ENCODE measurements around the gene STRA8.

STRA8 gene

DNA sequence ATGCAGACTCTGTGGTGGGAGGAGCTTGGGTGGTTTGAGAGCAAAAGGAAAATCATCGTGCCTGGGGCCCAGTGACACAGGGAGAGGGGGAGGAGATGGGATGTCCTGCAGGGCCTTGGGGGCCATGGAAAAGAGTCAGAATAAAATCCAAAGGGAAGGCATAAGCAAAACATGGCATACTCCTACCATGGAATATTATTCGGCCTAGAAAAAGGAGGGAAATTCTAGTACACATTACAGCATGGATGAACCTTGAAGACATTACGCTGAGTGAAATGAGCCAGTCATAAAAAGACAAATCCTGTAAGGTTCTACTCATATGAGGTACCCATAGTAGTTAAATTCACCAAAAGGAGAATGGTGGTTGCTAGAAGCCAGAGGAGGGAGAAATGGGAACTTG lies 38.7 kb downstream of the STRA8 start:
- no peak for DNase-seq

DNA sequence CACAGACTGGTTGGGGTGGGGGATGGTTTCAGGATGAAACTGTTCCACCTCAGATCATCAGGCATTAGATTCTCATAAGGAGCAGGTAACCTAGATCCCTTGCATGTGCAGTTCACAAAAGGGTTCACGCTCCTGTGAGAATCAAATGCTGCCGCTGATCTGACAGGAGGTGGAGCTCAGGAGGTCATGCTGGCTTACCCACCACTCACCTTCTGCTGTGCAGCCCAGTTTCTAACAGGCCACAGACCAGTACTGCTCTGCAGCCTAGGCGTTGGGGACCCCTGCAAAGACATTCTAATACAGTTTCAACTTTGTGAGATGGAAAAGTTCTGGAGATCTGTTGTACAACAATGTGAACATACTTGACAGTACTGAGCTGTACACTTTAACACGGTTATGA lies 39.9 kb downstream of the STRA8 start:
- no peak for DNase-seq

DNA sequence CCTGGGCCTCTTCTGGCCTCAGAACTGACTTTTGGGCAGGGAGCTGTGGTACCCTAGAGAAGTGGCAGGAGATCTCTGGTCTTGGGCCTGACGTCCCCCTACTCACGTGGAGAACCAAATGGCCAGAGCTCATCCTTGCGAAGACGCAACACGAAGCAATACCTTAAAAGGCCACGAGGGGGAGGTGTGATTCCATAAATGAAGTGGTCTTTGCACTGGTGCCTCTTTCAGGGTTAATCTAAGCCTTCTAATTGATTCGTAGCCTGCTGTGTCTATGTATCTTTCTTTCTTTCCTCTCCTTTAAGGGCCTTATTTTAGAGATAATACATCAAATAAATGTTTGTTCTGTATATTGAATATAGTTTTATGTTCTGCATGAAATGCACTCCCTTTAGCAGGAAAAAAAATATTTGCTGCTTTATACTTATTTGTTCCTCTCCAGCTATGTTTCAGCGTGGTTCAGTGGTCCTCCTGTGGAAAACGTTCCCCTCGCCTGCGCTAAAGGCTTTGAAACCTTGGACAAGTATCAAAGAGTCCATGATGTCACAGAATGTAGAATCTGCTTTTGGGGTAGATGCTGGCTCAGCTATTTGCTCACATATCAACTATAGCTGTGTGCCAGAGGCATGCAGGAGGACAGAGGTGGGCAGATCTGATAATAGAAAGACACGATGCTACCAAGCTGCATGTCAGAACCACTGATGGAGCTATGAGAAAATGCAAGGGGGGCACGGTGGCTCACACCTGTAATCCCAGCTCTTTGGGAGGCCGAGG lies 41.0 kb downstream of the STRA8 start:
- peak; percentile 25 to 72 (median 44) for DNase-seq

DNA sequence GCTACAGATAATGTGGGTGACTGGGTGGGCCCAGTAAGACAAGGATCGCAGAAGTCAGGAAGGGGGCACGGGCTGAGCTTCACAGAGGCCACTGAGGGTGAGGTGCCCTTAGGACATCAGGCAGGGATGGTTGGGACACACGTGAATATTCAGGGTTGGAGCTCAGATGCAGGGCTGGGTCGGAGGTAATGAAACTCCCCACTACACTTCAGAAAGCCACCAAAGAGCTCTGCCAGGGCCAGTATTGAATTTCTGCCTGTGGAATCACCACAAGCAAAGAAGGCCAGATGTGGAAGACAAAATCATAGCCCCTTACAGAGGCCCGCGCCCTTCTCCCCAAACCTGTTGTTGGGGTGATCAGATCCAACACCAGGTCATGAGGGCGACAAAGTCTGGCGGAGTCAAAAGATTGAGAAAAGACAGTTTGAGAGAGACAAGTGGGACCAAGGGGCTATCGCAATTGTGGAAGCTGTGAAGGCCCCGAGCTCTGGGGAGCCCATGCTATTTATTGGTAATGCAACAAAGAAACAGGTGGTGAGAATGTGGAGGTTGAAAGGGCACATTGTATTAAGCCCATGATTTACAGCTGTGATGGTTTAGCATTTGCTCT lies 42.4 kb downstream of the STRA8 start:
- no peak for DNase-seq

DNA sequence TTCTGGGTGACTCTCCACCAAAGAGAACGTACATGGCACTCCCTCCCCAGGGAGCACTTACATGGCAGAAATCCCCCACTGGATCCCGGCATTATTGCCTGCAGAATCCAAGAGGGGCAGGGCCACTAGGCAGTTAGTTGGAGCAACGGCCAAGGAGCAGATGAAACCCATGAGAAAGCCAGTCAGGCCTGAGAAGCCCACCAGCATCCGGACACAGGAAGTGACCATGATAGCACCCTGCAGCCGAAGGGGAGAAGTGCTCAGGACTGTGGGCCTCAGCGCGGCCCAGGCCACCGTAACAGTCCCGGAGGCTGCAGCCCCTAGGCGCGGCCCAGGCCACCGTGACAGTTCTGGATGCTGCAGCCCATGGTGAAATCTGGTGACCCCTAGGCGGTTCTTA lies 43.5 kb downstream of the STRA8 start:
- no peak for DNase-seq

DNA sequence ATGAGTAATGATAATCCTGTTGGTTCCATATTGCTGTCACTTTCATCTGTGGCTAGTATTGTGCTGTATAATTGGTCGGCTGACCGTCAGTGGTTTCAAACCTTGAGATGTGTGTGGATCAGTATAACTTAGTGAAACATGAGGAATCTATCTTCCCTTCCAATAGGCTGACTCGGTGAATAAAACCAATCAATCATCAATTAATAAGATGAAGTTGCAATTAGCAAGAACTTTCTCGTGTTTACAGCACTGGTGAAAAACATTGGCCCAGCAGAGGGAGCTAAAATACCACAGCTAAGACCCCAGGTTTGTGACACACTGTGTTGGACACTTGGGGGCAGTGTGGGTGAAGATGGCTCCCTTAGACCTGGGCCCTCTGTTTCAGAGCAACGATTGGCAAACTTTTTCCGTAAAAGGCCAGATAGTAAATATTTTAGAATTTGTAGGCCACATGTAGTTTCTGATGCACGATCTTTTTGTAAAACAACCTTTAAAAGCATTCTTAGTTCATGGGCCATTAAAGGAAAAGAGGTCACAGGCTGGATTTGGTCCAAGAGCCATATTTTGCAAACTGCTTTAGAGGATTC lies 47.8 kb downstream of the STRA8 start:
- peak; percentile 44 to 56 (median 52) for DNase-seq

DNA sequence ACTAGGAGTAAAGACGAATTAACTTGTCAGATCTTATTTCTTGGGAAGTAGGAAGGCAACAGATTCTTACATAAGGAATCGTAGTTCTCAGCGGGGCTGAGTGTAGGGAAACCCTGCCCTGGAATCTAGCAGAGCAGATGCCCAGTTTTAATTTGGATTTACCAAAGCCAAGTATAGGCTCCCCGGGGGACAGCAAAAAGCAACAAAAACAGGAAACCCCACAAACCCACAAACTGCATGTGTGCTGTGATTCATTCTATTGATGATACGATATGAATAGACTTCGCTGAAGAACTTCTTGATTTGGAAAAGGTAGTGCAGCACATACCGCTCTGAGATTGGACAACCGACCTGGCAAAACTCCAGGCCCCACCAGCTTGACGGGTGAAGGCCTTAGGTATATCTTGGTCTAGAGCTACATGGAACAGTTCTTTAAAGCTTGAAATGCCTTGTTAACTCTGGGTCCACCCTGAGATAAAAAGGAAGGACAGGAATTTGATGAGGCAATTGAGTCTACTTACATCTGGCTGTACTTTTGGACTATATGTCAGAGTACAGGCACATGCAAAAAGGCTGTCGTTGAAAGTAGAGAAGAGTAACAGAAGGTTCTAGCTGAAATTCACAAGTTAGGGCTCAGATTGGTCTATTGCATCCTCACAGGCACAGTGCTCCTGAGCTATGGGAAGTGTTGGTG lies 49.1 kb downstream of the STRA8 start:
- no peak for DNase-seq

DNA sequence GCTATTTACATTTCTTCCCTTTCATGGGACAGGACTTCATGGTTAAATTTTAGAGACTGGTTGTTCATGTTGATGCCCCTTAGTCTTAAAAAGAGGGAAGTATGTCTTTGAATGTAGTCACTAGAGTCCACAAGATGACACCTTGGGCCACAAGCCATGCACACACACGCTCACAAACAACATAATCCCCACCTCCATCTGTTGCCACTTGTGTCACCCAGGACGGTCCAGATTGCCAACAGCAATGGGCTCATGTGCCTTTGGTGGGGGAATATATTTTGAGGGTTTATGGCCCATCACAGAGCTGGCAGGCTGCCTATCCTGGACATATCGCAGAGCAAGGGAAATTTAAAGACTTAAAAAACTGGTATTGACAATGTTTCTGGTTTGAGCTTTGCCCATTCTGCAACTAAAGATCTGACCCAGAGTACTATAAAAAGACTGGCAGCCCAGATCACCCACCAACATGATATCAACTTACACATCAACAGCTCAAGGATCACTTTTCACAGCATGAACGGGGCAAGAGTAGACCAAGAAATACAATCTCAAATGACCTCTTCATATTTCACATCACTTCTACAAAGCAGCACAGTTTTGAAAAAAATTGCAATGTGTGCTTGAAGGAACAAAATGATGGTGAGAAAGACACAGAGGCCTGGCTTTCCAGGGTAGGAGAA lies 50.5 kb downstream of the STRA8 start:
- no peak for DNase-seq

DNA sequence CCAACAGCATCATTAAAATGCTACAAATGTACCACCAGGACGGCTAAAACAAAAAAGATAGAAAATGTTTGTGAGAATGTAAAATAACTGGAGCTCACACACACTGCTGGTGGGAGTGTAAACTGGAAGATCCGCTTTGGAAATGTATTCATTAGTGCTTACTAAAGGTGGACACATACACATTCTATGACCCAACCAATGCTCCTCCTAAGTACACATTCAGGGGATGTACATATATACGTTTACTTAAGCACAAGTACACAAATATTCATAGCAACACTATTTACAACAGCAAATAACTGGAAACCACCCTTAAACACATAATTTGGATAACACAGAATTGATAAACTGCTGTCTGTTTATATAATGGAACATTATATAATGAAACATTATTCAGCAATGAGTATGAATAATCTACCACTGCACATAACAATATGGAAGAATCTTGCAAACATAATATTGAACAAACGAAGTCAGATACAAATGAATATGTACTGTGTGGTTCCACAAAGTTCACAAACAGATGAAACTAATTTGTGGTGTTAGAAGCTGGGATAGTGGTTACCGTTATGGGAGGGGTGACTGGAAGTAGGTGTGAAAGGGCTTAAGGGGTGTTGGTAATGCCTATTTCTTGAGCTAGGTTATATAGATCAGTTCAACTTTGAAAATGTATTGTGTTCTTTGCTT lies 52.1 kb downstream of the STRA8 start:
- no peak for DNase-seq

DNA sequence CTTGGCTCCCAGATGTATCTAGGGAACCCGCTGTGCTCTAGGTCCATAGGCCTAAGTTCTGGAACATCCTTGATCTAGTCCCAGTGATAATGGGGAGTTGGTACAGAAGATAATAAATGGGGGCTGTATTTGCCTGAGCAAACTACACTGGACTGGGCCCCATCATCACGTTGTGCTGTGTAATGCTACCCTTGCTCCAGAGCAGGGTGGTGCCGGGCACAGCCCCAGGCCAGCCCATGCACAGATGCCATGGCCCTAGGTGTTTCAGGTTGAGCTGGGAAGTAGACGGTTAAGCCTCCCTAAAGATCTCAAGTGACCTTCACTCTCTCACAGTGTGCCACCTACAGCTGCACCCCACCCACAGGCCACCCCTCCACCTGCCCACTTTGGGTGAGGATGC lies 53.2 kb downstream of the STRA8 start:
- no peak for DNase-seq

DNA sequence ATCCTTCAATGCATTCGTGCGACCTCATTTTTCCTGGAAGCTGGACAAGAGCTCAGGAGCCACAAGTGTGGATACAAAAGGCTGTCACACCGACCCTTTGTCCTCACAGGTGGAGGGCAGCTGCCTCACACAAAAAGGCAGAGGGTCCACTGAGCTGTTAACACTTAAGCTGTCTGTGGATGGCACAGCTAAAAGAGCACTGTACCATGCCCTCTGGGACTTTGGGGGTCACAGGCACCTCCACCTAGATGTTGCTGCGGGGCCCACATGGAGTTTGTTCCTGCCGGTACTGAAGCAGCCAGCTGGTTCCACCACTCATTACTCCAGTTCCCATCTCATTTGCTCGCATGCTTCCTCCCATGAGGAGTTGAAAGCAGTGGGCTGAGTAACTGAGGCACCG lies 57.0 kb downstream of the STRA8 start:
- DNase-seq, result no peak

DNA sequence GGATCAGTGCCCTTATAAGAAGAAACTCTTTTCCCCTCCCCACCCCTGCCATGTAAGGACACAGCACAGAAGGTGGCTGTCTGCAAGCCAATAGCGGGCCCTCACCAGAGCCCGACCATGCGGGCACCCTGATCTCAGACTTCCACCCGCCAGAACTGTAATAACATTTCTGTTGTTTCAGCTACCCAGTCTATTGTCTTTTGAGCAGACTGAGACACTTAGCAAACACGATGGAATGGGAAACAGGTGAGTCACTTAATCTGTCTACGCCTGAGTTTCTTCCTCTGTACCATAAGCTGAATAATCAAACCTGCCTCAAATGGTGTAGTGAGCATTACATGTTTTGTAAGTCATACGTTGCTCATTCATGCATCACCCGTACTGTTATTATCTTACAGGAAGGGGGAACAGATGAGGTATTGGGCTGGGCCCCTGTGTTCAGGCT lies 58.2 kb downstream of the STRA8 start:
- DNase-seq, result no peak

DNA sequence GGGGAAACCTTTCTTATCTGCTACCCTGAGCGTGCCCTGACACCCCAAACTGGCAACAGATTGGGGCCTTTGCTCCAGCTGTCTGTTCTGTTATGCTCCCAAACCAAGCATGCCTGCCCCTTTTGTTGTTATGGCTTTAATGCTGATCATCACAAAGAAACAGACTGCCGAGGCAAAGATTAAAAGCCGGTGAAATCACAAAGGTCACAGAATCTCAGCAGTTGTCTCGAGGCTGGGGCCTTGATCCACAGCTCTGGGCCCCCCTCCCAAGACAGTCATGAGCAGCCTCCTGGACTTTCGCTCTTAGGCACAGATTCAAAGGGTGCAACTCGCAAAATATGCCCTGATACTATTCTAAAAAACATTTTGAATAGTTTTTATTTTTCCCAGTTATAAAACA lies 65.6 kb downstream of the STRA8 start:
- no peak for DNase-seq

DNA sequence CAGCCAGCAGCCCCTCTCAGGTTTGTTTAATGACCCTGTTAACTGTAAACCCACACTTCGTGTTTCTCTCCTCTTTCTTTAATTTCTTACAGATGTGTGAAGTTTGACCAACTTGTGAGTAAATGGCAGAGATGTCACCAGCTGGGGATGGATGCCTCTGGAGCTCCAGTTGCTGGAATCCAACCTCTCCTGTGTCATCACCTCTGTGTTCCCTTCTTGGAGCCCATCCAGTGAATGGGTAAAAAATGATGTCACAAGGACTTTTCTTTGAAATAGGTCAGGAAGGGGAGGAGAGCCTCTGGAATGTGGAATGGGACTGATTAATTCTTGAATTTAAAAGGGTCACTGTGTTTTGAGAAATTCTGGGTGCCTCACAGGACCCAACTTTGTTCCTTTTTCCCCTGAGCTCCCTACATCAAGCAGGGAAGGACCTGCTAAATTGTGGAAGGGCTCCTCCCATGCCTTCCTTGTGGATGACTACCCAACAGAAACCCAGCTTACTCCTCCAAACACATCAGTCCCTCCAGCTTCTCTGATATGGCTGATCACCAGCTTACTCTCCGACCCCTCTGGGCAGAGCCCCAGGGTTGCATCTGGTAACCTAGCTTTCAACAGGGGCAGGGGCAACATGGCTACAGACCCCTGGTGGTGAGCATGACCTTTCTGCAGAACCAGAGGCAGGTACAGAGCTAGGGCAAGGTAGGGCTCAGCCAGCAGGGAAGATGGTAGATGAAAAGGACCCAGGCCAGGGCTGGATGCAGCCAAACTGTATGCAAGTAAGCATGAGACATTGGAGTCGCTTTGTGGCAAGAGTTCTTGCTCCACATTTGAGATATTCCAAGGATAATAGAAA lies 67.5 kb downstream of the STRA8 start:
- no peak for DNase-seq
